IPS DF 4.7 (cell line): ENCODE data around the gene LHPP.

Experiments used
- DNase-seq: peaks from one replicate; pipeline ENCODE4 v3.0.0-alpha.2; 2013; ENCODE audit warnings: low spot score; ENCODE audit errors: extremely low read depth

Gene LHPP

DNA sequence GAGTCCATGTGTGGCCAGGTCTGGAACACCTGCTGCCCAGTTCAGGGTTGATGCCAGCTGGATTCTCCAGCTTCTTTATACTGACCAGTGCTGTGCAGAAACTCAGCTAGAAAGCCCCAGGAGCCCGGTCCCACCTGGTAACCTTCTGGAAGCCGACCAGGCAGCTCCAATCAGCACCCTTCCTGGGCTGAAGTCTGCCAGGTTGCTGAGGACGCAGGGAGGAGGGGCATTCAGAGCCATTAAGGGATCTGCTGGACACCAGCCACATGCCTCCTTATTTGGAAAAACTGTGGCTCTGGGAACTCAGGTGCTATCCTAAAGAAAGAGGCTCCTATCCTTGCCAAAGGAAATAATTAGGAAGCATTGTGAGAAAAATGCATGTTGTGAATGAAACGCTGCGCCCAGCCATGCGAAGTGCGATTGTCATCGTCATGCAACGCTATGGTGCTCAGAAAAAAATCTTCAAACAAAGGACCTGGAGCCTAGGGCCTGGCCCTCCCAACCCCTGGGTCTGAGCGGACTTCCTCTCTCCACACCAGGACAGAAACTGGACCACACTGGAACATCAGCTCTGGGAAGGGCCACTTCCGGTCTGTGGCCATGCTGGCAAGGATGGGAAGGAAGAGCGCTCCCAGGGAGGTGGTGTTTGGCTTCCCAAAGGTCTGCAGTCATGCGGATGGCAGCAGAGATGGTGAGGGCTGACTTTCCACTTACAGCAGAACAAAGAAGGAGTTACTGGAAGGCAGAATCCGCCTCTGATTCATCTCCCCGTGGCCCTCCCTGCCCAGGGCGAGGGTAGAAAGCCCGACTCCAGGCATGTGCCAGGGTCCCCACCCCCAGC is 192.4 kb downstream of the LHPP start:
- DNase-seq: no peak

DNA sequence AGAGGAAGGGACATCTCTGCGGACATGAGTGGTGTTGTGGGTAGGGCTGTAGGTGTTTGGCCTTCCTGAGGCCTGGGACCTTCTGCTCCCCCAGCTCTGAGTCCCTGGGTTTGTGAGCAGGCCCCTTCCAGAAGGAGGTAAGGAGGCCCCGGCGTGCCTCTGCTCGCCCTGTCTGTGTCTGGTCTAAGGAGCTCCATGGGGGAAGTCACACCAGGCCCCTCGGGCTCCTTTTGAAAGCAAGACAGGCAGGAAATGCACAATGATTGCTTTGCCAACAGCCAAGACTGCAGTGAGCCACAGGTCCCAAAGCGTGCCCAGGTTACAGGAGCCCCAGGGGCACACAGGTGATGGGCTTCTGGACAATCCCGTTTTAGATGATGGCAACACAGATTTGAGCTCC is 193.1 kb downstream of the LHPP start:
- no peak for DNase-seq

DNA sequence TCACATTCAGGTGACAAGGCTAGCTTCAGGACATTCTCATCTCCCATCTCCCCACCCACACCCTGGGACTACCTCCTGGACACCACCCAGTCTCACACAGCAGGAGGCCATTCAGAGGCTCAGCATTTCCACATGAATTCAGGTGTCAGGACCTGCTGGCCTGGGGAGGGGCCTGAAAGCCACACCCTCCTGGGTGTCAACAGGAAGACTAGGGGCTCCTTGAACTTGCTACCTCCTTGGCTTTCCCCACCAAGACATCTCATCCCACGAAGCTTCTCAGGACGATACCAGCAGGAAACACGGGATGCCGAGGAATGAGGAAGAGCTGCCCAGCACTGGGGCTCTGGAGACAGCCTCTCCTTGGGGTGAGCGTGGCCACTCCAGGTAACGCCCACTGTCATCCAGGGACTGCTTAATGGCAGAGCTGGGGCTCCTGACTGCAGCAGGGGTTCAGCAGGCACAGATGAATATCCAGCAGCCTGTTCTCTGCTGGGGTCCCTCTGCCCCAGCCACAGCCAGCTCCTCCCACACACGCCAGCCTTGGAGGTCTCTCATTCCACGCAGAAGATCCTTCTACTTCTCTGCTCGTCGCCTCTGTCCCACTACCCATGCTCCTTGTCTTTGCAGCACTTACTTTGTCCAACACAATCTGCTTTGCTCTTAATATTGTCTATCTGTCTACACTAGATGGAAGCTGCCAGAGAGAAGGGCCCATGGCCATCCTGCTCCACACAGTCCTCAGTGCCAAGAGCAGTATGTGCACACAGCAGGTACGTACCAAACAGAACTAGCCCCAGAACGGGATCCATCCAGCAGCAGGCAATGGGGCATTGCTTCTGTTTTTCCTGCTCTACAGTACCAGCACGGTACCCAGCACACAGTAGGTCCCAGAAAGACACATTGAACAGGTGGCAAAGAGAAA is 193.8 kb downstream of the LHPP start:
- DNase-seq: no peak

DNA sequence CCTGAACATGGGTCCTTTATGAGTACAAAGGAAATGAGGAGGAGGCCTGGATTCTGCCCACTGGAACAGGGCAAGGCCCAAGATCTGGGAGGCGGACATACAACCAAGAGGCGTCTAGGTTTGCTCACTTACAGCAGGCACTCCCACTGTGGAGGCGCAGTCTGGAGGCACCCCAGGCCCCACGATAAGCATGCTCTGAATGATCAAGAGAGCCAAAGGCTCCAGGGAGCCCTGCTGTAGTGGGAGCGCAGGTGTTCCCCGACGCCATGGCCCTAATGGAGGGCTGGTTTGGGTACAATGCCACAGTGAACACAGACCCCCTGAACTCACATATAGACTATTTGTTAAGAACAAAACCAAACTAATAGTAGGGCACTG is 194.5 kb downstream of the LHPP start:
- no peak for DNase-seq

DNA sequence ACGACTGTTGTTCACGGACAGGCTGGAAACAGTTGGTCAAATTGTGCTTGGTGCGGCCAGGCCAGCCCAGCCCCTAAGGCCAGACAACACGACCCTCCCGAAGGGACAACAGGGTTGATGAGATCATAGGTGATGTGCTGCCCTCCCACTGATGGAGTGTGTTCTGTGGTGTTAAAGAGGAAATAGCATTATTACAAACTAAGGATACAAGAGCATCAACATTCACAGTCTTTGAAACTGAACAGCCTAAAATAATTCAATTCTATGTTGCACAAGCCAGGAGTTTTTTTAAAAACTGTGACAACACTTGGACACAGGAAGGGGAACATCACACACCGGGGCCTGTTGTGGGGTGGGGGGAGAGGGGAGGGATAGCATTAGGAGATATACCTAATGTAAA is 194.9 kb downstream of the LHPP start:
- no peak for DNase-seq

DNA sequence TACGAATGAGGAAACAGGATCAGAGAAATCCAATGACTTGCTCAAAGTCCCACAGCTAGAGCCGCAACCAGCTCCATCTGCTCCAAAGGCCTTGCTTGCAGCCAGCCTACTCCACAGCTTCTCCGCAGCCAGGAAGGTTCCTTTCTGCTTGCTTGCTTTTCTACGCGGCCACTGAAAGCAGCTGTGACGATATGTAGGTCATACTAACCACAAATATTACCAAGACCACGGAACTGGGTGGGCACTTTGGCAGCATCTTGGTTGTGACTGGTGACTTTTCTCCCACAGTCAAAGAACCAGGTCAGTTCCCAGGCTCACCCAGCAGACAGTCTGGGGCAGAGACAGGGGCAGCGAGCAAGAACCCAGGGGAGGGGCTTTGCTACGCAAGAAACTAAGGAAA is 196.2 kb downstream of the LHPP start:
- DNase-seq: no peak

DNA sequence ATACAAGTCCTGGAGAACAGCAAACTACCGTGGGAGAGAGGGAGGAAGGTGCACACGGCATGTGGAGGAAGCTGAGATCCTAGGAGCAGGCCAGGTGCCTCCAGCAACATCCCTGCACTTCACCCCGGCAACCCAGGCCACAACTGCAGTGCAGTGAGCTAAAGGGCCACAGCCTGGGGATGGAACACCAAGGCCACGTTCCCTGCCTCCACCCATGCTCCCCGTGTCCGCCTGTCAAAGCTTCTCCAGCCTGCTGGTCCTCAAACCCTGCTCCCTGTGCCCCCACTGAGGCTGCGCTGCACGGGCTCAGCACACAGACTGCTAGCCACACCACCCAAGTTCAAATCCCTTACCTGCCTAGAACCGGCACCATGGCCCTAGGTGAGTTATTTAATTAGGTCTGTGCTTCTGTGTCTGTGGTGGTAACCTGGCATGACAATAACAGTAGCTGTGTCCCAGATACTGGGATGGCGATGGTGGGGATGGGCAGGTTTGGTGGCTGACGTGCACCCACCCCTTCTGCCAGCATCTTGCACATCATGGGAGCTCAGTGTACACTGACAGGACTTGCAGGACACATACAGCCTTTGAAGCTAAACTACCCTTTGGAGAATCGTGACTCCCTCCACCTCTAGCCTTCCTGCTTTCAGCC is 197.1 kb downstream of the LHPP start:
- DNase-seq: no peak

DNA sequence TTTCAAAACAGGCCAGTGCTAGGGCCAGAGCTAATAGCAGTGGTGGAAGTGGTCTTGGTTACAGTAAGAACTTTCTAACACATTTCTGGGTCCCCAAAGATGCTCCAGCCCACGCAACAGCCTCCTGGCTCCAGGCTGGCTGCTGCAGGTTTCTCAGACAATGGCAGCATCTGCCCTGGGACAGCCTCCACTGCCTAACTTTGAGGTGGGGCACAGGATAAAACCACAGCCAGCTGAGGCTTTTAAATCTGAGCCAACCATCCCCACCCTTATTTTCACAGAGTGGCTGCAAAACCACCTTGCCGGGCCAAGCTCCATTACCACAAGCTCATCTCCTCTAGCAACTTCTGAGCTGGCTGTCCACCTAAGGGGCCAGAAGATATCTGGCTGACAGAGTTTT is 197.8 kb downstream of the LHPP start:
- no peak for DNase-seq

DNA sequence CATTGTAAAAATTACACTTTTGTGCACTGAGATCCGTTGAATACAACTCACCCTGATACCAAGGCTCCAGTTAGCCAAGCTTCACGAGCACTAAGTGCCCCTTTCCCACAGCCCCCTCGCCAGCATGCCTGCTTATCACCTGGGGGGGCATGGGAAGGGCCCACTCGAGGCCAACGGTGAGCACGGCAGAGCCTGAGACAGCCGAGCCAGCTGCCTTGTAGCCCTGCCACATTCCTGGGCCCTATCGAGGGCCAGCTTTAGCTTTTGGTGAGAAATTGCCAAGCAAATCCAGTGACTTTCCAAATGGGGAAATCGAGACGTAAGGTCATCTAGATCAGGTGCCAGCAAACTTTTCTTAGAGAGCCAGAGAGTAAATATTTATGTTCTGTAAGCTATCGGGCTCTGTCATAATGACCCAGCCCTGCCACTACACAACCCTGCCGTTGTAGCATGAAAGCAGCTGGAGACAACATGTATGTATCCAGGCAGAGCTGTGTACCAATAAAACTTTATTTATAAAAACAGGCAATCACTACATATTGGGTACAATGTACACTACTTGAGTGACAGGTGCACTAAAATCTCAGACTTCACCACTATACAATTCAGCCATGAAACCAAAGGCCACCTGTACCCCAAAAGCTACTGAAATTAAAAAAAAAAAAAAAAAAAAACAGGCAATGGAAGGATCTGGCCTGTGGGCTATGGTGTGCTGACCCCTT is 198.9 kb downstream of the LHPP start:
- DNase-seq: no peak

DNA sequence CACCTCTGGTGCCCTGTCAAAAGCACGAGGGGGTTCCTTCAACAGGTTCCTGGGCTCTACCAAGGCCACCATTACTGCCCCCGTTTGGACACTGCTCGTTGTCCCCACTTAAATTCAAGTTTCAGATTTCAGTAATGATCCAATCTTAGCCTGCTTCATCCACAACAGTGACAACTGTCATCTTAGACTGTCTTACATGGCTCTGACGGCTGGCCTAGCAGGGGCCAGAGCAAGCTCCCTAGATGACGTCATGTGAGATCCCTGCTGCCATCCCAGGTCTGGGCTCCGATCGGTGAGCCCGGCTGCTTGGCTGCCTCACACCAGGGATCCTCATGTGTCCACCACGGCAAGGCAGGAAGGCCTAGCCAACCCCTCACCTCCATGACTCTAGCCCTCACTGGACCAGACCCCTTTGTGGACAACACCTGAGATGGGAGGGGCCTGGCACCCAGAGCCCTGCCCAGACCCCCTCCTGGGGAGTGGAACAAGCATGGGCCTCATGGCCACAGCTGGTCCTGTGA is 200.1 kb downstream of the LHPP start:
- DNase-seq: no peak

DNA sequence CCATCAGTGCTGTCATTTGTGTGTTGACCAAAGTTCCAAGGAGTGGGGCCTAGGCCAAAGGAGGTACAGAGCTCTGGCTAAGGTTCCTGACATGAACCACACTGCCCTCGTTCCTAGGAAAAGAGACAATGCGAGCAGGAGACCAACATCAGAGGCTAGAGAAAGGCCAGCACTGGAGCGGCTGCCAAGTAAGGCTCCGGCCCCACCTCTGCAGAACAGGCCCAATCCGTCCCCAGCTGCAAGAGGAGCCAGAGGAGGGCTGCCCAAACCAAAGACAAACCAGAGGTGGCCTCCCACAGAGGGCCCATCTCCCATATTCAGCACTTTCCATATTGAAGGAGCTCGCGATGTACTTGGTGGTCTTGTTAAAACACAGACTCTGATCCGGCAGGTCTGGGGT is 201.6 kb downstream of the LHPP start:
- no peak for DNase-seq
